H9 (cell line): ENCODE measurements around the gene OPN1SW. TPM values are rescaled to one million over a fixed set of nuclear protein-coding genes. Genes with fewer than 3 reads are reported as not detected.

ENCODE experiments used
- DNase-seq: peaks from one replicate; pipeline ENCODE4 v3.0.0-alpha.2; 2017
- H2AFZ ChIP-seq: one replicate; pipeline ENCODE4 v1.6.1; 2013; ENCODE audit warnings: mild to moderate bottlenecking, low read length, control low read depth, moderate library complexity
- H2AK5ac ChIP-seq: 2 replicates; pipeline ENCODE4 v1.6.1; 2013; ENCODE audit warnings: low read length, control low read depth, mixed read lengths; ENCODE audit not compliant: insufficient read length
- H2BK120ac ChIP-seq: one replicate; pipeline ENCODE4 v1.6.1; 2013; ENCODE audit warnings: low read depth, mild to moderate bottlenecking, low read length, control low read depth, inconsistent platforms; ENCODE audit not compliant: poor library complexity, severe bottlenecking
- H2BK12ac ChIP-seq: 2 replicates; pipeline ENCODE4 v1.6.1; 2013; ENCODE audit warnings: low read length, control low read depth, mixed read lengths, low read depth; ENCODE audit not compliant: insufficient read length
- H2BK15ac ChIP-seq: 2 replicates; pipeline ENCODE4 v1.6.1; 2013; ENCODE audit warnings: low read depth, low read length, control low read depth
- H2BK20ac ChIP-seq: one replicate; pipeline ENCODE4 v1.6.1; 2013; ENCODE audit warnings: low read depth, mild to moderate bottlenecking, low read length, control low read depth, inconsistent platforms; ENCODE audit not compliant: poor library complexity, severe bottlenecking
- H2BK5ac ChIP-seq: 2 replicates; pipeline ENCODE4 v1.6.1; 2013; ENCODE audit warnings: low read length, control low read depth, mixed read lengths; ENCODE audit not compliant: insufficient read length
- H3K14ac ChIP-seq: 2 replicates; pipeline ENCODE4 v1.6.1; 2013; ENCODE audit warnings: low read length, control low read depth; ENCODE audit not compliant: insufficient read depth
- H3K18ac ChIP-seq: 2 replicates; pipeline ENCODE4 v1.6.1; 2013; ENCODE audit warnings: low read depth, mild to moderate bottlenecking, mixed read lengths, low read length, control low read depth; ENCODE audit not compliant: insufficient read length
- H3K23ac ChIP-seq: 2 replicates; pipeline ENCODE4 v1.6.1; 2013; ENCODE audit warnings: low read length, control low read depth, mixed read lengths, low read depth; ENCODE audit not compliant: insufficient read length
- H3K23me2 ChIP-seq: 2 replicates; pipeline ENCODE4 v1.6.1; 2013; ENCODE audit warnings: low read depth, mild to moderate bottlenecking, mixed read lengths, low read length, control low read depth; ENCODE audit not compliant: insufficient read length, poor library complexity, severe bottlenecking
- H3K27ac ChIP-seq: 2 replicates; pipeline ENCODE4 v1.5.1; 2013; ENCODE audit warnings: low read length, control low read depth, mixed read lengths, low read depth; ENCODE audit not compliant: insufficient read length
- H3K27me3 ChIP-seq: 2 replicates; pipeline ENCODE4 v1.6.1; 2013; ENCODE audit warnings: low read length, control low read depth, inconsistent platforms; ENCODE audit not compliant: insufficient read depth
- H3K4ac ChIP-seq: 2 replicates; pipeline ENCODE4 v1.6.1; 2013; ENCODE audit warnings: low read depth, mild to moderate bottlenecking, control low read depth, inconsistent platforms, low read length, moderate library complexity
- H3K4me1 ChIP-seq: 2 replicates; pipeline ENCODE4 v1.6.1; 2013; ENCODE audit warnings: low read length, control low read depth, inconsistent platforms; ENCODE audit not compliant: insufficient read depth
- H3K4me2 ChIP-seq: 2 replicates; pipeline ENCODE4 v1.6.1; 2013; ENCODE audit warnings: low read length, control low read depth, mixed read lengths; ENCODE audit not compliant: insufficient read length, insufficient read depth
- H3K56ac ChIP-seq: 2 replicates; pipeline ENCODE4 v1.6.1; 2013; ENCODE audit warnings: low read depth, mild to moderate bottlenecking, mixed read lengths, low read length, control low read depth; ENCODE audit not compliant: insufficient read length
- H3K79me1 ChIP-seq: 2 replicates; pipeline ENCODE4 v1.6.1; 2013; ENCODE audit warnings: low read depth, mild to moderate bottlenecking, moderate library complexity, low read length, control low read depth, inconsistent platforms; ENCODE audit not compliant: insufficient read depth, poor library complexity, severe bottlenecking
- H3K79me2 ChIP-seq: 2 replicates; pipeline ENCODE4 v1.6.1; 2013; ENCODE audit warnings: low read length, control low read depth, inconsistent platforms; ENCODE audit not compliant: insufficient read depth
- H3K9ac ChIP-seq: 2 replicates; pipeline ENCODE4 v1.6.1; 2013; ENCODE audit warnings: low read length, control low read depth, mixed read lengths; ENCODE audit not compliant: insufficient read length; ENCODE audit errors: extremely low read depth
- H3K9me3 ChIP-seq: one replicate; pipeline ENCODE4 v1.6.1; 2013; ENCODE audit warnings: low read depth, low read length, inconsistent platforms; ENCODE audit not compliant: control insufficient read depth
- H3T11ph ChIP-seq: one replicate; pipeline ENCODE4 v1.6.1; 2013; ENCODE audit warnings: mild to moderate bottlenecking, low read length, control low read depth, inconsistent platforms
- H4K20me1 ChIP-seq: one replicate; pipeline ENCODE4 v1.6.1; 2013; ENCODE audit not compliant: control insufficient read depth, insufficient read length, insufficient read depth
- H4K5ac ChIP-seq: 2 replicates; pipeline ENCODE4 v1.6.1; 2013; ENCODE audit warnings: low read depth, mild to moderate bottlenecking, mixed read lengths, low read length, control low read depth; ENCODE audit not compliant: insufficient read length
- H4K8ac ChIP-seq: replicated peaks from 2 replicates; pipeline ENCODE4 v1.6.1; 2013; ENCODE audit warnings: low read length, control low read depth, mixed read lengths, low read depth; ENCODE audit not compliant: insufficient read length
- H4K91ac ChIP-seq: 2 replicates; pipeline ENCODE4 v1.6.1; 2013; ENCODE audit warnings: low read depth, mild to moderate bottlenecking, moderate library complexity, mixed read lengths, low read length, control low read depth; ENCODE audit not compliant: insufficient read length
- H3K27ac Mint-ChIP-seq, 3 experiments: 2 replicates in 2 of 3; 3 replicates in 1 of 3; pipeline ENCODE4 v1.8.0; 2020 to 2021; ENCODE audit warnings: mixed read lengths in 3 of 3, mild to moderate bottlenecking in 1 of 3, moderate library complexity in 1 of 3
- H3K27me3 Mint-ChIP-seq: 2 replicates; pipeline ENCODE4 v1.8.0; 2021; ENCODE audit warnings: low read depth, mild to moderate bottlenecking, moderate library complexity, mixed read lengths
- H3K36me3 Mint-ChIP-seq, 3 experiments: 2 replicates in 2 of 3; 3 replicates in 1 of 3; pipeline ENCODE4 v1.8.0; 2020 to 2021; ENCODE audit warnings: low read depth in 3 of 3, mixed read lengths in 3 of 3; ENCODE audit not compliant: insufficient read depth in 1 of 3
- H3K4me1 Mint-ChIP-seq, 2 experiments: 2 replicates each; pipeline ENCODE4 v1.8.0; 2020; ENCODE audit warnings: mixed read lengths in 2 of 2
- H3K4me3 Mint-ChIP-seq, 2 experiments: 2 replicates in 1 of 2; 3 replicates in 1 of 2; pipeline ENCODE4 v1.8.0; 2020 to 2021; ENCODE audit warnings: mild to moderate bottlenecking in 2 of 2, mixed read lengths in 2 of 2, moderate library complexity in 1 of 2
- H3K9me3 Mint-ChIP-seq, 2 experiments: 2 replicates in 1 of 2; 3 replicates in 1 of 2; pipeline ENCODE4 v1.8.0; 2020; ENCODE audit warnings: mild to moderate bottlenecking in 2 of 2, mixed read lengths in 2 of 2, moderate library complexity in 1 of 2
- WGBS: extraction: QIAGEN DNeasy Blood & Tissue Kit; methylation state at CpG from one replicate; pipeline ENCODE4 v1.1.7; 2013; ENCODE audit warnings: missing lambda C conversion rate, low lambda C conversion rate, mixed read lengths; ENCODE audit not compliant: insufficient read length; ENCODE audit errors: extremely low coverage; 5-methylcytosine and 5-hydroxymethylcytosine counted together
- total RNA-seq: library from RNA; stranded (reverse); gene quantifications from 2 replicates; pipeline ENCODE4 v1.2.1, GENCODE V29; 2021
- TF ChIP-seq, protein P1 (sequence below): fragments of 200-600 bp; sonication (generic); conservative IDR thresholded peaks from 3 replicates; pipeline ENCODE4 v1.8.0; 2021; ENCODE audit warnings: antibody characterized with exemption, mild to moderate bottlenecking

Gene OPN1SW
- total RNA-seq, 1 experiment from 2014 or later = not detected

DNA sequence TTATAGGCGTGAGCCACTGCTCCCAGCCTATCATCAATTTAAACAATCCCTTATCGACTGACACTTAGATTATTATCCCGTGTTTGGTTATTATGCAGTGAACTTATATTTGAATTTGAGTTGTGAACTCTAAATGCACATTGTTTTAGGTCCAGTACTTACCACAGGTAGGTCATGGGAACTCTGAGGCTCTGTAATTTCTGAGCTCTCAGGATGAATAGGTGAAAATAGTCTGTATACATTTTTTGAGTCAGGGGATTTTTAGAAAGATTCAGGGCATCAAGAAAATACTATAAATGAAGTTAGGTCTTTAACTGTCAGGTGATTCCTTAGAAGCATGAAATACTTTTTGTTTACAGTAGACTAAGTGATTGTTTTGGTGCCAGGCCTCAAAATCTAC, 25.0 kb upstream of the OPN1SW start:
- H4K5ac ChIP-seq = no peak overlapping the region
- no peak overlapping the region for H3K27ac ChIP-seq
- no CpG with 5 or more reads among the region's 3 CpGs for WGBS
- no peak overlapping the region for H2AK5ac ChIP-seq
- no peak overlapping the region; a peak in 1 of 7 replicates for H3K27ac Mint-ChIP-seq
- no peaks in the 10 kb centered on the region for H4K20me1 ChIP-seq
- no peak overlapping the region for H3K23ac ChIP-seq
- no peak overlapping the region for H3K4ac ChIP-seq
- H3K23me2 ChIP-seq = no peaks in the 10 kb centered on the region
- H2BK12ac ChIP-seq = no peak overlapping the region
- H2AFZ ChIP-seq = no peak overlapping the region
- no peak overlapping the region for H3K56ac ChIP-seq
- no peak overlapping the region for H4K91ac ChIP-seq
- H2BK120ac ChIP-seq = no peak overlapping the region
- H2BK15ac ChIP-seq = no peak overlapping the region
- no peak overlapping the region for H3K4me3 Mint-ChIP-seq
- no peaks in the 10 kb centered on the region for H3K79me2 ChIP-seq
- H3K9me3 ChIP-seq = no peaks in the 10 kb centered on the region
- no peaks in the 10 kb centered on the region; a peak in 1 of 5 replicates for H3K9me3 Mint-ChIP-seq
- no peak for DNase-seq
- H3K4me1 ChIP-seq = no peaks in the 10 kb centered on the region; the same call in 1 of the 2 replicates
- H3K27me3 ChIP-seq = no peaks in the 10 kb centered on the region
- H2BK5ac ChIP-seq = no peak overlapping the region
- no peak overlapping the region for H2BK20ac ChIP-seq
- no peaks in the 10 kb centered on the region for H3K79me1 ChIP-seq
- no peak overlapping the region for H3K4me2 ChIP-seq
- no peak overlapping the region for H4K8ac ChIP-seq
- H3K27me3 Mint-ChIP-seq = no peaks in the 10 kb centered on the region
- H3K4me1 Mint-ChIP-seq = peaks cover 16 to 23% of the 10 kb centered on the region in 2 experiments
- H3K14ac ChIP-seq = no peak overlapping the region
- peaks cover 31 to 55% (median 55%) of the 10 kb centered on the region in 3 experiments for H3K36me3 Mint-ChIP-seq
- no peak overlapping the region for H3K9ac ChIP-seq
- no peak overlapping the region for H3K18ac ChIP-seq
- TF ChIP-seq, protein P1, sequence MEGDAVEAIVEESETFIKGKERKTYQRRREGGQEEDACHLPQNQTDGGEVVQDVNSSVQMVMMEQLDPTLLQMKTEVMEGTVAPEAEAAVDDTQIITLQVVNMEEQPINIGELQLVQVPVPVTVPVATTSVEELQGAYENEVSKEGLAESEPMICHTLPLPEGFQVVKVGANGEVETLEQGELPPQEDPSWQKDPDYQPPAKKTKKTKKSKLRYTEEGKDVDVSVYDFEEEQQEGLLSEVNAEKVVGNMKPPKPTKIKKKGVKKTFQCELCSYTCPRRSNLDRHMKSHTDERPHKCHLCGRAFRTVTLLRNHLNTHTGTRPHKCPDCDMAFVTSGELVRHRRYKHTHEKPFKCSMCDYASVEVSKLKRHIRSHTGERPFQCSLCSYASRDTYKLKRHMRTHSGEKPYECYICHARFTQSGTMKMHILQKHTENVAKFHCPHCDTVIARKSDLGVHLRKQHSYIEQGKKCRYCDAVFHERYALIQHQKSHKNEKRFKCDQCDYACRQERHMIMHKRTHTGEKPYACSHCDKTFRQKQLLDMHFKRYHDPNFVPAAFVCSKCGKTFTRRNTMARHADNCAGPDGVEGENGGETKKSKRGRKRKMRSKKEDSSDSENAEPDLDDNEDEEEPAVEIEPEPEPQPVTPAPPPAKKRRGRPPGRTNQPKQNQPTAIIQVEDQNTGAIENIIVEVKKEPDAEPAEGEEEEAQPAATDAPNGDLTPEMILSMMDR = no peak
- no peak overlapping the region for H3T11ph ChIP-seq
